HCT116 (cell line): ENCODE data around the gene SHC1. TPM values are rescaled to one million over a fixed set of nuclear protein-coding genes. Genes with fewer than 3 reads are reported as not detected.
A peak's percentile ranks its signal among the peaks of the same experiment; 100 is the strongest.

Experiments
- ATAC-seq: fragments of 200-7000 bp; cut with Tn5 transposase; 2 replicates; pipeline ENCODE4 v1.9.1; 2020; ENCODE audit warnings: mild to moderate bottlenecking, moderate library complexity
- Bru-seq: library from RNA; stranded (reverse); fragments of 400-500 nt; gene quantifications from one replicate; lab custom pipeline; 2021; lab: Mats Ljungman, UMichigan
- BruChase-seq, 2 experiments: library from RNA; stranded (reverse); fragments of 400-500 nt; gene quantifications; one replicate each; lab custom pipeline; 2021; lab: Mats Ljungman, UMichigan
- BruUV-seq: library from RNA; stranded (reverse); fragments of 400-500 nt; replicated peaks from 2 replicates; lab custom pipeline; 2021; lab: Mats Ljungman, UMichigan
- CTCF ChIA-PET: fragments of 300-600 bp; sonication (Branson Sonifier 250); formaldehyde crosslinking; loops from one replicate; lab custom pipeline; 2021; ENCODE audit warnings: antibody characterized with exemption; lab: Charles Lee
- POLR2A ChIA-PET: fragments of 300-600, 350-600 bp; sonication (Branson Sonifier 250); formaldehyde crosslinking; loops from one replicate; lab custom pipeline; 2021; ENCODE audit warnings: antibody characterized with exemption; lab: Charles Lee
- RAD21 ChIA-PET, 2 experiments: fragments of 300-600 bp; sonication (Branson Sonifier 250); formaldehyde crosslinking; loops; one replicate each; lab custom pipeline; 2023; ENCODE audit warnings: low total read pairs in 2 of 2; ENCODE audit not compliant: uncharacterized antibody in 2 of 2, unreplicated experiment in 2 of 2, low non-redundant PET in 1 of 2; lab: Charles Lee
- DNase-seq: peaks from one replicate; pipeline ENCODE4 v3.0.0-alpha.2; 2010; ENCODE audit warnings: low read depth, low spot score
- H2AFZ ChIP-seq: fragments of 200-600 bp; shearing (Covaris generic), sonication (generic); 2 replicates; pipeline ENCODE4 v1.6.1; 2017; ENCODE audit warnings: low read depth, mixed run types, mixed read lengths, antibody characterized with exemption, low read length; ENCODE audit not compliant: poor library complexity, severe bottlenecking
- H3K27ac ChIP-seq: 2 replicates; pipeline ENCODE4 v1.5.1; 2012; ENCODE audit warnings: low read depth, low read length
- H3K27me3 ChIP-seq: fragments of 200-600 bp; sonication (generic); 2 replicates; pipeline ENCODE4 v1.6.1; 2016; ENCODE audit warnings: mixed run types, low read length, mixed read lengths; ENCODE audit not compliant: insufficient read depth
- H3K36me3 ChIP-seq, 2 experiments: fragments of 200-500 bp in 1 of 2; fragments of 200-600 bp in 1 of 2; sonication (Bioruptor generic) in 1 of 2; sonication (generic) in 1 of 2; 2 replicates each; pipeline versions ENCODE4 v1.5.1 to v1.6.1; 2014 to 2016; ENCODE audit warnings: low read length in 2 of 2, inconsistent platforms in 1 of 2, mixed read lengths in 1 of 2, mixed run types in 1 of 2; ENCODE audit not compliant: insufficient read depth in 2 of 2, control insufficient read depth in 1 of 2
- H3K4me1 ChIP-seq, 2 experiments: fragments of 200-600 bp in 1 of 2; sonication (generic) in 1 of 2; 2 replicates each; pipeline versions ENCODE4 v1.5.1 to v1.6.1; 2012 to 2017; ENCODE audit warnings: low read length in 2 of 2, inconsistent platforms in 1 of 2, mild to moderate bottlenecking in 1 of 2, mixed read lengths in 1 of 2, mixed run types in 1 of 2, moderate library complexity in 1 of 2; ENCODE audit not compliant: insufficient read depth in 2 of 2, control insufficient read depth in 1 of 2
- H3K4me2 ChIP-seq: fragments of 200-600 bp; sonication (generic); 2 replicates; pipeline ENCODE4 v1.6.1; 2017; ENCODE audit warnings: mixed run types, low read length, mixed read lengths
- H3K4me3 ChIP-seq, 2 experiments: fragments of 200-600 bp in 1 of 2; sonication (generic) in 1 of 2; replicated peaks in 1 of 2; 2 replicates each; pipeline ENCODE4 v1.5.1; 2011 to 2016; ENCODE audit warnings: low read length in 2 of 2, control low read depth in 1 of 2, low read depth in 1 of 2, mild to moderate bottlenecking in 1 of 2, mixed read lengths in 1 of 2, mixed run types in 1 of 2
- H3K79me2 ChIP-seq: fragments of 200-600 bp; sonication (generic); 2 replicates; pipeline ENCODE4 v1.6.1; 2017; ENCODE audit warnings: mild to moderate bottlenecking, mixed run types, low read length, moderate library complexity, mixed read lengths; ENCODE audit not compliant: insufficient read depth
- H3K9ac ChIP-seq: fragments of 200-600 bp; sonication (generic); 2 replicates; pipeline ENCODE4 v1.6.1; 2016; ENCODE audit warnings: low read length, mixed read lengths
- H3K9me2 ChIP-seq: fragments of 200-600 bp; sonication (generic), shearing (Covaris generic); 2 replicates; pipeline ENCODE4 v1.6.1; 2017; ENCODE audit warnings: mixed run types, mild to moderate bottlenecking, moderate library complexity; ENCODE audit not compliant: insufficient read depth
- H3K9me3 ChIP-seq, 2 experiments: fragments of 200-500 bp in 1 of 2; fragments of 200-600 bp in 1 of 2; sonication (Bioruptor generic) in 1 of 2; sonication (generic) in 1 of 2; 2 replicates each; pipeline ENCODE4 v1.6.1; 2014 to 2017; ENCODE audit warnings: low read length in 2 of 2, mixed read lengths in 2 of 2, inconsistent platforms in 1 of 2, low read depth in 1 of 2, mild to moderate bottlenecking in 1 of 2, mixed run types in 1 of 2, moderate library complexity in 1 of 2; ENCODE audit not compliant: control insufficient read depth in 1 of 2, insufficient read depth in 1 of 2
- H4K20me1 ChIP-seq: fragments of 200-600 bp; sonication (generic), shearing (Covaris generic); 2 replicates; pipeline ENCODE4 v1.6.1; 2017; ENCODE audit warnings: mixed run types, mild to moderate bottlenecking, moderate library complexity; ENCODE audit not compliant: insufficient read depth
- EGR1 ChIP-seq: IDR thresholded peaks from 2 replicates; pipeline ENCODE4 v1.6.1; 2012; ENCODE audit warnings: low read depth
- ELF1 ChIP-seq: IDR thresholded peaks from 2 replicates; pipeline ENCODE4 v1.6.1; 2012; ENCODE audit warnings: low read depth, borderline replicate concordance
- EZH2 ChIP-seq: fragments of 200-600 bp; sonication (generic); IDR thresholded peaks from 2 replicates; pipeline ENCODE4 v1.6.1; 2017; ENCODE audit warnings: antibody characterized with exemption, mixed run types
- EZH2phosphoT487 ChIP-seq: fragments of 200-600 bp; IDR thresholded peaks from 2 replicates; pipeline ENCODE4 v1.6.1; 2018; ENCODE audit warnings: antibody characterized with exemption, borderline replicate concordance
- JUND ChIP-seq: IDR thresholded peaks from 2 replicates; pipeline ENCODE4 v1.6.1; 2012
- POLR2A ChIP-seq: IDR thresholded peaks from 2 replicates; pipeline ENCODE4 v1.7.0; 2011; ENCODE audit warnings: borderline replicate concordance; ENCODE audit not compliant: insufficient read depth, insufficient read length; ENCODE audit errors: extremely low read depth
- POLR2AphosphoS5 ChIP-seq: IDR thresholded peaks from 2 replicates; pipeline ENCODE4 v1.6.1; 2011; ENCODE audit warnings: mild to moderate bottlenecking, low read depth, low read length, moderate library complexity
- RAD21 ChIP-seq: IDR thresholded peaks from 2 replicates; pipeline ENCODE4 v1.6.1; 2012; ENCODE audit warnings: low read depth, mild to moderate bottlenecking
- REST ChIP-seq: IDR thresholded peaks from 2 replicates; pipeline ENCODE4 v1.6.1; 2012; ENCODE audit warnings: low read depth
- SRF ChIP-seq: IDR thresholded peaks from 2 replicates; pipeline ENCODE4 v1.6.1; 2012; ENCODE audit warnings: low read depth
- YY1 ChIP-seq: IDR thresholded peaks from 2 replicates; pipeline ENCODE4 v1.6.1; 2011; ENCODE audit warnings: low read length, low read depth, moderate library complexity, mild to moderate bottlenecking; ENCODE audit not compliant: insufficient replicate concordance; ENCODE audit errors: extremely low read depth
- ZNF274 ChIP-seq: fragments of 200-500 bp; sonication (Bioruptor generic); IDR thresholded peaks from 2 replicates; pipeline ENCODE4 v1.6.1; 2014; ENCODE audit warnings: mild to moderate bottlenecking, low read depth, low read length, inconsistent platforms
- intact Hi-C: fragments of 100-400 bp; cut with micrococcal nuclease; formaldehyde crosslinking; loops from 2 replicates; pipeline ENCODE4 v1.10.0; 2022
- long read RNA-seq: library from polyadenylated mRNA; unstranded; transcript quantifications from one replicate; pipeline ENCODE4 v2.0.0, GENCODE V29; 2021; ENCODE audit not compliant: unreplicated experiment
- polyA plus RNA-seq: library from polyadenylated mRNA; unstranded; fragments of >200 nt; gene quantifications from 2 replicates; pipeline ENCODE4 v1.2.1, GENCODE V29; 2012; ENCODE audit warnings: missing spikeins
- total RNA-seq: library from RNA; stranded (reverse); gene quantifications from one replicate; pipeline ENCODE4 v1.2.1, GENCODE V29; 2021; ENCODE audit not compliant: unreplicated experiment
- TF ChIP-seq, protein P1 (sequence below): IDR thresholded peaks from 2 replicates; pipeline ENCODE4 v1.6.1; 2012

Gene SHC1
- total RNA-seq (148 TPM), Bru-seq, nascent RNA (percentile 95 among the genes with signal in this experiment), BruChase-seq, experiment 1, labeled RNA remaining after a 6-hour chase (percentile 98 among the genes with signal in this experiment), BruChase-seq, experiment 2, labeled RNA remaining after a 2-hour chase (percentile 97 among the genes with signal in this experiment)
- 135 and 142 TPM in 2 replicates for polyA plus RNA-seq
- long read RNA-seq, transcript SHC1-204 (13 exons, 3,059 nt) = minor isoform, 15 of 224 reads
- long read RNA-seq, transcript SHC1-210 (12 exons, 3,481 nt) = major isoform, 35 of 224 reads
- long read RNA-seq, transcript SHC1-205 (13 exons, 3,062 nt) = minor isoform, 24 of 224 reads
- long read RNA-seq, transcript SHC1-202 (12 exons, 3,472 nt) = minor isoform, 30 of 224 reads
- long read RNA-seq, partial matches to known transcripts = 73 of 224 reads
- long read RNA-seq, other reads (novel, unspliced or antisense) = 47 of 224 reads

DNA sequence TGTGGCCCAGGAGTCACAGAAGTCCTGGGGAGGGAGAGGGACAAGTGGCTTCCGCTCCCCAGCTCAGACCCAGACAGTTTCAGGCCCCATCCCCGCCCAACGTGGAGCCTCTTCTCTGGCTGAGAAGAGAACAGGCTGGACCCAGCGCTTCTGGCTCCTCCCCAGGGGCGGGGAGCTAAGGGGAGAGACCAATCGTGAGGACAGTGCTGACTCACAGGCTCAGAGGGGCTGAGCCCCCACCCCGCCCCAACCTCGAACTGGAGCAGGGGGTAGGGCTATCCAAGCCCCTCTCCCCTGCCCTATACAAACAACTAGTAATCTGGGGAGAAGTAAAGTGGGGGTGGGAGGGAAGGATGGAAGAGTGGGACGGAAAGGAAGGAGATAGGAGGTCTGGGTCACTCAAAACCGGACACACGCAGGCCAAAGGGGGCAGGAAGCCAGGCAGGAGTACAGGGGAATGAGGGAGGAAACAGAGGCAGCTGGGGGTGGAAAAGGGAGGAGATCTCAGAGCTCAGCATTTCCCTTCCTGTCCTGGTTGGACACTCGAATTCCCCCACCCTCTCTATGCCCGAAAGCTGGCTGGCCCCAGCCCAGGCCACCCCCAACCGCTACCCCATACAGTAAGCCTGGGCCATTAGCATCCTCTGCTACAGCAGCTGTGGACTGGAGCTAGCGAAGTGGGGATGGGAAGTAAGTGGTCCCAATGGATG, at the start of gene SHC1:
Gene SHC1 (minus strand): TSS at position 117 of the 710 bp plus-strand sequence. CDS start 221 bp downstream, outside the sequence.
- no peaks in the 10 kb centered on the region for H3K9me2 ChIP-seq
- POLR2A ChIA-PET = interaction anchor here (1.0 to 5.4 kb wide), 10 partner anchors 9 to 34 kb away, joined by 3 to 46 read pairs (median 6); partner anchors contain the start of genes FLAD1, PBXIP1, PMVK and PYGO2
- peak within 1 kb of the TSS; percentile 40 to 70 for H3K4me3 ChIP-seq
- RAD21 ChIA-PET = interaction anchor here (0.6 to 1.0 kb wide), 2 partner anchors 29 to 47 kb away, joined by 3 read pairs; no protein-coding TSS in a partner anchor
- H3K36me3 ChIP-seq = peaks cover 12 to 34% of the 10 kb centered on the region in 2 experiments; a peak in 3 of 4 replicates
- no TSS peak for BruUV-seq
- TF ChIP-seq ZNF274 (no peak), SRF (no peak), YY1 (no peak), POLR2AphosphoS5 (peak; percentile 85), POLR2A (peak; percentile 71), EZH2phosphoT487 (no peak), JUND (no peak), RAD21 (no peak), REST (no peak), ELF1 (no peak), EZH2 (no peak), EGR1 (no peak)
- TF ChIP-seq, protein P1, sequence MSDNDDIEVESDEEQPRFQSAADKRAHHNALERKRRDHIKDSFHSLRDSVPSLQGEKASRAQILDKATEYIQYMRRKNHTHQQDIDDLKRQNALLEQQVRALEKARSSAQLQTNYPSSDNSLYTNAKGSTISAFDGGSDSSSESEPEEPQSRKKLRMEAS = no peak
- TF ChIP-seq, all 23 proteins: peak for 2
- Histone ChIP-seq H3K4me1 (peaks cover 33 to 54% of the 10 kb centered on the region in 2 experiments), H4K20me1 (no peaks in the 10 kb centered on the region), H3K9me3 (no peaks in the 10 kb centered on the region), H2AFZ (no peak within 1 kb of the TSS), H3K27ac (peak within 1 kb of the TSS; percentile 86), H3K27me3 (no peaks in the 10 kb centered on the region), H3K9ac (peak within 1 kb of the TSS; percentile 86), H3K79me2 (peaks cover 86% of the 10 kb centered on the region), H3K4me2 (peak within 1 kb of the TSS; percentile 90)
- intact Hi-C loops = loop anchor here (5.0 kb wide), 2 partner anchors 92 to 167 kb away; partner anchors contain the start of genes EFNA4 and SLC50A1
- ATAC-seq = peak; percentile 61
- CTCF ChIA-PET = interaction anchor here (1.0 to 2.0 kb wide), 7 partner anchors 9 to 114 kb away, joined by 3 to 15 read pairs (median 5); partner anchors contain the start of genes ADAM15 and PYGO2
- DNase-seq = no peak
